HG03025 (cell line): ENCODE results near the gene LINGO1.

Experiments
- ATAC-seq: cut with Tn5 transposase; IDR thresholded peaks from one replicate; pipeline ENCODE4 v1.9.1; 2021; ENCODE audit warnings: mild to moderate bottlenecking, moderate library complexity; ENCODE audit not compliant: unreplicated experiment, low FRiP score

LINGO1 gene

GRCh38 chr15:77632534-77633133, at the start of gene LINGO1:
Gene LINGO1, minus strand, starts transcription at chr15:77632912. Its CDS starts 597 bp downstream, at chr15:77632315.
- no peak for ATAC-seq

GRCh38 chr15:77681362-77681761, 48.6 kb upstream of the LINGO1 start:
- ATAC-seq: no peak

- no peak for ATAC-seq
Observed at GRCh38 chr15:77676569-77677375, 44.1 kb upstream of the LINGO1 start.

GRCh38 chr15:77675806-77676415, 43.2 kb upstream of the LINGO1 start:
- no peak for ATAC-seq

- ATAC-seq: no peak
Observed at GRCh38 chr15:77674327-77674726, 41.6 kb upstream of the LINGO1 start.

GRCh38 chr15:77673866-77674265, 41.2 kb upstream of the LINGO1 start:
- ATAC-seq: no peak

GRCh38 chr15:77672135-77672534, 39.4 kb upstream of the LINGO1 start:
- no peak for ATAC-seq

- no peak for ATAC-seq
Observed at GRCh38 chr15:77671362-77672056, 38.8 kb upstream of the LINGO1 start.

GRCh38 chr15:77670558-77671361, 38.0 kb upstream of the LINGO1 start:
- ATAC-seq: no peak

- ATAC-seq: no peak
Observed at GRCh38 chr15:77669896-77670295, 37.2 kb upstream of the LINGO1 start.

GRCh38 chr15:77667338-77668234, 34.9 kb upstream of the LINGO1 start:
- ATAC-seq: no peak

GRCh38 chr15:77666296-77666660, 33.6 kb upstream of the LINGO1 start:
- no peak for ATAC-seq

- ATAC-seq: no peak
Observed at GRCh38 chr15:77665530-77666295, 33.0 kb upstream of the LINGO1 start.

GRCh38 chr15:77664428-77664827, 31.7 kb upstream of the LINGO1 start:
- ATAC-seq: no peak

GRCh38 chr15:77663256-77663655, 30.5 kb upstream of the LINGO1 start:
- ATAC-seq: no peak

- no peak for ATAC-seq
Observed at GRCh38 chr15:77659350-77660321, 26.9 kb upstream of the LINGO1 start.

- ATAC-seq: no peak
Observed at GRCh38 chr15:77658304-77658703, 25.6 kb upstream of the LINGO1 start.
